HCT116 (cell line): Measurements from ENCODE around the gene MAP3K20.

Source experiments
- POLR2A ChIP-seq: IDR thresholded peaks from 2 replicates; pipeline ENCODE4 v1.7.0; 2011; ENCODE audit warnings: borderline replicate concordance; ENCODE audit not compliant: insufficient read depth, insufficient read length; ENCODE audit errors: extremely low read depth
- TF ChIP-seq, protein P1 (sequence below): IDR thresholded peaks from 2 replicates; pipeline ENCODE4 v1.6.1; 2012; ENCODE audit warnings: low read depth
- TF ChIP-seq, protein P2 (sequence below), 3 experiments: fragments of 200-600 bp in 1 of 3; sonication (generic) in 1 of 3; IDR thresholded peaks in 2 of 3; conservative IDR thresholded peaks in 1 of 3; 2 replicates each; pipeline ENCODE4 v1.5.1; 2012 to 2017; ENCODE audit warnings: low read depth in 2 of 3, low read length in 2 of 3, antibody characterized with exemption in 1 of 3, borderline replicate concordance in 1 of 3, control low read depth in 1 of 3, mild to moderate bottlenecking in 1 of 3, mixed read lengths in 1 of 3, mixed run types in 1 of 3, moderate library complexity in 1 of 3; ENCODE audit not compliant: insufficient read depth in 1 of 3

GRCh38 chr2:173059971-173060461 is 15.6 kb upstream of the MAP3K20 start:
- TF ChIP-seq, protein P1, sequence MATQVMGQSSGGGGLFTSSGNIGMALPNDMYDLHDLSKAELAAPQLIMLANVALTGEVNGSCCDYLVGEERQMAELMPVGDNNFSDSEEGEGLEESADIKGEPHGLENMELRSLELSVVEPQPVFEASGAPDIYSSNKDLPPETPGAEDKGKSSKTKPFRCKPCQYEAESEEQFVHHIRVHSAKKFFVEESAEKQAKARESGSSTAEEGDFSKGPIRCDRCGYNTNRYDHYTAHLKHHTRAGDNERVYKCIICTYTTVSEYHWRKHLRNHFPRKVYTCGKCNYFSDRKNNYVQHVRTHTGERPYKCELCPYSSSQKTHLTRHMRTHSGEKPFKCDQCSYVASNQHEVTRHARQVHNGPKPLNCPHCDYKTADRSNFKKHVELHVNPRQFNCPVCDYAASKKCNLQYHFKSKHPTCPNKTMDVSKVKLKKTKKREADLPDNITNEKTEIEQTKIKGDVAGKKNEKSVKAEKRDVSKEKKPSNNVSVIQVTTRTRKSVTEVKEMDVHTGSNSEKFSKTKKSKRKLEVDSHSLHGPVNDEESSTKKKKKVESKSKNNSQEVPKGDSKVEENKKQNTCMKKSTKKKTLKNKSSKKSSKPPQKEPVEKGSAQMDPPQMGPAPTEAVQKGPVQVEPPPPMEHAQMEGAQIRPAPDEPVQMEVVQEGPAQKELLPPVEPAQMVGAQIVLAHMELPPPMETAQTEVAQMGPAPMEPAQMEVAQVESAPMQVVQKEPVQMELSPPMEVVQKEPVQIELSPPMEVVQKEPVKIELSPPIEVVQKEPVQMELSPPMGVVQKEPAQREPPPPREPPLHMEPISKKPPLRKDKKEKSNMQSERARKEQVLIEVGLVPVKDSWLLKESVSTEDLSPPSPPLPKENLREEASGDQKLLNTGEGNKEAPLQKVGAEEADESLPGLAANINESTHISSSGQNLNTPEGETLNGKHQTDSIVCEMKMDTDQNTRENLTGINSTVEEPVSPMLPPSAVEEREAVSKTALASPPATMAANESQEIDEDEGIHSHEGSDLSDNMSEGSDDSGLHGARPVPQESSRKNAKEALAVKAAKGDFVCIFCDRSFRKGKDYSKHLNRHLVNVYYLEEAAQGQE = no peak
- TF ChIP-seq, protein P2, sequence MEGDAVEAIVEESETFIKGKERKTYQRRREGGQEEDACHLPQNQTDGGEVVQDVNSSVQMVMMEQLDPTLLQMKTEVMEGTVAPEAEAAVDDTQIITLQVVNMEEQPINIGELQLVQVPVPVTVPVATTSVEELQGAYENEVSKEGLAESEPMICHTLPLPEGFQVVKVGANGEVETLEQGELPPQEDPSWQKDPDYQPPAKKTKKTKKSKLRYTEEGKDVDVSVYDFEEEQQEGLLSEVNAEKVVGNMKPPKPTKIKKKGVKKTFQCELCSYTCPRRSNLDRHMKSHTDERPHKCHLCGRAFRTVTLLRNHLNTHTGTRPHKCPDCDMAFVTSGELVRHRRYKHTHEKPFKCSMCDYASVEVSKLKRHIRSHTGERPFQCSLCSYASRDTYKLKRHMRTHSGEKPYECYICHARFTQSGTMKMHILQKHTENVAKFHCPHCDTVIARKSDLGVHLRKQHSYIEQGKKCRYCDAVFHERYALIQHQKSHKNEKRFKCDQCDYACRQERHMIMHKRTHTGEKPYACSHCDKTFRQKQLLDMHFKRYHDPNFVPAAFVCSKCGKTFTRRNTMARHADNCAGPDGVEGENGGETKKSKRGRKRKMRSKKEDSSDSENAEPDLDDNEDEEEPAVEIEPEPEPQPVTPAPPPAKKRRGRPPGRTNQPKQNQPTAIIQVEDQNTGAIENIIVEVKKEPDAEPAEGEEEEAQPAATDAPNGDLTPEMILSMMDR (IDR thresholded peaks at IDR 0.05 in 2 of 3, conservative IDR thresholded peaks at IDR 0.05 in 1 of 3; ENCODE audit: borderline replicate concordance in 1 of 3, insufficient read depth in 1 of 3, low read depth in 2 of 3, low read length in 2 of 3) = no peak
- TF ChIP-seq POLR2A = no peak
